Sigmoid colon (tissue), 7 donors: ENCODE results near the gene DUSP19. TPM values are rescaled to one million over a fixed set of nuclear protein-coding genes. Genes with fewer than 3 reads are reported as not detected.

ENCODE experiments used
- DNase-seq: peaks from one replicate; pipeline ENCODE4 v3.0.0-alpha.2; 2019
- H3K27ac ChIP-seq, 4 donors: fragments of 200-600 bp; sonication (generic); one replicate each; pipeline ENCODE4 v1.5.1; 2016 to 2019; ENCODE audit warnings: mild to moderate bottlenecking in 1 of 4
- H3K27me3 ChIP-seq, 3 donors: fragments of 200-600 bp; sonication (generic); one replicate each; pipeline ENCODE4 v1.5.1; 2019; ENCODE audit warnings: mild to moderate bottlenecking in 1 of 3
- H3K36me3 ChIP-seq, 4 donors: fragments of 200-600 bp; sonication (generic); one replicate each; pipeline ENCODE4 v1.5.1; 2016 to 2019
- H3K4me1 ChIP-seq, 4 donors: fragments of 200-600 bp; sonication (generic); one replicate each; pipeline ENCODE4 v1.5.1; 2017 to 2019
- H3K4me3 ChIP-seq, 4 donors: fragments of 200-600 bp; sonication (generic); one replicate each; pipeline ENCODE4 v1.5.1; 2017 to 2019; ENCODE audit warnings: mild to moderate bottlenecking in 2 of 4, moderate library complexity in 1 of 4
- H3K9me3 ChIP-seq, 4 donors: fragments of 200-600 bp in 3 of 4; sonication (generic) in 3 of 4; one replicate each; pipeline versions ENCODE4 v1.5.1 to v1.6.1; 2013 to 2019
- EP300 ChIP-seq, 4 donors: sonication (generic); formaldehyde crosslinking; IDR thresholded peaks; one replicate each; pipeline ENCODE4 v1.6.1; 2017; ENCODE audit warnings: antibody characterized with exemption in 4 of 4
- POLR2A ChIP-seq, 2 donors: fragments of 450-650 bp; IDR thresholded peaks; one replicate each; pipeline ENCODE4 v1.6.1; 2016; ENCODE audit warnings: antibody characterized with exemption in 2 of 2, mild to moderate bottlenecking in 2 of 2, moderate library complexity in 2 of 2
- POLR2AphosphoS5 ChIP-seq, 4 donors: sonication (generic); formaldehyde crosslinking; IDR thresholded peaks; one replicate each; pipeline ENCODE4 v1.6.1; 2017; ENCODE audit warnings: antibody characterized with exemption in 4 of 4
- WGBS, 2 donors: extraction: QIAGEN DNeasy Blood & Tissue Kit; methylation state at CpG; one replicate each; pipeline ENCODE4 v1.1.7; 2013; 5-methylcytosine and 5-hydroxymethylcytosine counted together
- intact Hi-C: fragments of 100-400 bp; cut with DNase I; formaldehyde crosslinking; loops from one replicate; pipeline ENCODE4 v1.15.1; 2023
- polyA plus RNA-seq, 3 donors: library from polyadenylated mRNA; stranded (reverse); fragments of 200-250 nt; gene quantifications; one replicate each; pipeline ENCODE4 v1.2.3, GENCODE V29; 2013
- total RNA-seq, 4 donors: library from RNA; depleted of rRNA; stranded (reverse); fragments of >200 nt; gene quantifications; one replicate each; pipeline ENCODE4 v1.1.0, GENCODE V29; 2016
- TF ChIP-seq, protein P1 (sequence below), 4 experiments: fragments of 450-650 bp in 3 of 4; fragments of 200-600 bp in 1 of 4; IDR thresholded peaks; one replicate each; pipeline ENCODE4 v1.5.1; 2016 to 2019; ENCODE audit warnings: antibody characterized with exemption in 4 of 4, mild to moderate bottlenecking in 3 of 4, moderate library complexity in 2 of 4
- donor health status: healthy with polysubstance abuse.
- donor health status: Bipolar disorder and iron deficiency.
- donor health status: healthy.

Gene DUSP19
- total and polyA plus RNA-seq, 7 donors, result 0.69 to 7.2 (median 4.2) TPM

DNA sequence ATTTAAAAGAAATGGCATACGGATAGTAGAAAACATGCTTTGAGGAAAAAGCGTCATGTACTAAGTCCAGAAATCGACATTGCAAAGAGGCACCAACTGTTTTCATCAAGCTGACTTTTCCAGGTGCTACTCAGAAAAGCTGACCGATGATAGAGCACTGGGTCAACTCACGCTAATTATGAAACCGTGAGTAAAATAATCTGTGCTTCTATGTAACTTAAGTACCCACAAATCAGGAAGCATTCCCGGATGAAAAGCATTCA lies 45.3 kb downstream of the DUSP19 start:
- Histone ChIP-seq H3K27ac (peak overlapping the region; percentile 87 to 88 (median 88)), H3K36me3 (no peaks in the 10 kb centered on the region), H3K27me3 (no peaks in the 10 kb centered on the region), H3K4me1 (peaks cover 0 to 19% (median 14%) of the 10 kb centered on the region in 4 donors), H3K9me3 (no peaks in the 10 kb centered on the region), H3K4me3 (peak overlapping the region; percentile 65 to 76 (median 72))
- TF ChIP-seq EP300 (IDR thresholded peaks at IDR 0.05) (no peak), POLR2AphosphoS5 (IDR thresholded peaks at IDR 0.05) (no peak), POLR2A (IDR thresholded peaks at IDR 0.05) (no peak)
- TF ChIP-seq, protein P1, sequence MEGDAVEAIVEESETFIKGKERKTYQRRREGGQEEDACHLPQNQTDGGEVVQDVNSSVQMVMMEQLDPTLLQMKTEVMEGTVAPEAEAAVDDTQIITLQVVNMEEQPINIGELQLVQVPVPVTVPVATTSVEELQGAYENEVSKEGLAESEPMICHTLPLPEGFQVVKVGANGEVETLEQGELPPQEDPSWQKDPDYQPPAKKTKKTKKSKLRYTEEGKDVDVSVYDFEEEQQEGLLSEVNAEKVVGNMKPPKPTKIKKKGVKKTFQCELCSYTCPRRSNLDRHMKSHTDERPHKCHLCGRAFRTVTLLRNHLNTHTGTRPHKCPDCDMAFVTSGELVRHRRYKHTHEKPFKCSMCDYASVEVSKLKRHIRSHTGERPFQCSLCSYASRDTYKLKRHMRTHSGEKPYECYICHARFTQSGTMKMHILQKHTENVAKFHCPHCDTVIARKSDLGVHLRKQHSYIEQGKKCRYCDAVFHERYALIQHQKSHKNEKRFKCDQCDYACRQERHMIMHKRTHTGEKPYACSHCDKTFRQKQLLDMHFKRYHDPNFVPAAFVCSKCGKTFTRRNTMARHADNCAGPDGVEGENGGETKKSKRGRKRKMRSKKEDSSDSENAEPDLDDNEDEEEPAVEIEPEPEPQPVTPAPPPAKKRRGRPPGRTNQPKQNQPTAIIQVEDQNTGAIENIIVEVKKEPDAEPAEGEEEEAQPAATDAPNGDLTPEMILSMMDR (IDR thresholded peaks at IDR 0.05), result no peak
- 0 to 1% methylated on average over 7 of the region's 7 CpGs for WGBS, 2 donors
- intact Hi-C loops, result loop anchor here (1.0 to 5.0 kb wide), 3 partner anchors 45 to 407 kb away; partner anchors contain the start of genes DNAJC10 and NCKAP1
- no peak for DNase-seq

DNA sequence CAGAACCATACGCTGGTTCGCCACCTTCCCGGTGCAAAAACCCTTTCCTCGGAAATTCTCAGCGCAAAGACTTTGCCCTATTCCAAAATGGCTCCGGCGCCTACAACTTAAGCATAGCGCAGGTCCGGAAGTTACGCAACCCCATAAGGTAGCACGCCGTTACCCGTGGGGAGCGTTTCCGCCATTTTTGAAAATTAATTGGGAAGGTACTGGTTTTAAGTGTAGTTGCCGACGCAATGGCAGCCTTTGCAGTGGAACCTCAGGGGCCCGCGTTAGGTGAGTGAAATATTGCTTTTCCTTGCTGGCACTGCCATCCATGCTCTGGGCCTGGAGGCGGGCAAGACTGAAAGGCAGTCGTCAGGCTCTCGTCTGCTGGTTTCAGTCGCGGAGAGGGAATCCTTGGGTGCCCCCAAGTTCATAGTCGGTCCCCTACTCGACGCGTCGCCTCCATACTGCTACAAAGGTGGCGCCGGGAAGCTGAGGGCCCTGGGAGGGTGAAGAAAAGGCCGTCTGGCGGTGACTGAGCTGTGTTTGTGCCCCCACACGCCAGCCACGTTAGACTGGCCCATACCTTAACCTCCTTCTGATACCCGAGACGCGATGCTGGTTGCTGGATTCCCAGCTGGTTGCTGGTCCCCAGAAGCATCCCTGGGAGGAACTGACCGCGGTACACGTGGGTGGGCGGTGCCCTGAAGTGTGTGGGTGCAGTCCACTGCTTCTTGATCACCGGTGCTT lies 45.8 kb downstream of the DUSP19 start, which contains the start of gene NUP35:
Gene NUP35 (plus strand): TSS at position 222 of the 735 bp plus-strand sequence. CDS start 15 bp downstream, at position 237.
- no peaks in the 10 kb centered on the region for H3K9me3 ChIP-seq
- DNase-seq, result peak; percentile 92
- TF ChIP-seq POLR2AphosphoS5 (IDR thresholded peaks at IDR 0.05), result peak; percentile 43 to 73 (median 58)
- TF ChIP-seq, protein P1 (IDR thresholded peaks at IDR 0.05), result no peak
- H3K4me3 ChIP-seq, result peak within 1 kb of the TSS; percentile 65 to 76 (median 72)
- WGBS, 2 donors, result 0% methylated on average over 43 of the region's 43 CpGs
- peaks cover 0 to 19% (median 14%) of the 10 kb centered on the region in 4 donors for H3K4me1 ChIP-seq
- intact Hi-C loops, result loop anchor here (2.0 to 5.0 kb wide), 2 partner anchors 86 to 407 kb away; partner anchors contain the start of genes DNAJC10 and NCKAP1
- H3K27ac ChIP-seq, result peak within 1 kb of the TSS; percentile 87 to 88 (median 88)
- no peaks in the 10 kb centered on the region for H3K36me3 ChIP-seq
- H3K27me3 ChIP-seq, result no peaks in the 10 kb centered on the region

DNA sequence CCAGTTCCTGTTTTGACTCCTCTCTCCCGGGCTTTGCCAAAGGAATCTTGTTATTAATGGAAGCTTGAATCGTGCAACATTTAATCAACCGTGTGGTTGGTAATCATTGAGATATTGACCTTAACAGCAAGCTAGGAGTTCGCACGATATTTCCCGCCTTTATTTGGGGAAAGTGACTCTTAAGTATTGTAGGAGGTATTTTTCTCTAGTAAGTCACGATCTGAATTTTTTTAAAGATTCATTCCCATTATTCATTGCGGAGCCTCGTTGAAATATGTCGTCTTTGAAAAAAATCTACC lies 46.4 kb downstream of the DUSP19 start:
- 0% methylated on average over 10 of the region's 10 CpGs for WGBS, 2 donors
- peaks cover 0 to 19% (median 14%) of the 10 kb centered on the region in 4 donors for H3K4me1 ChIP-seq
- intact Hi-C loops, result loop anchor here (2.0 to 5.0 kb wide), 2 partner anchors 86 to 408 kb away; partner anchors contain the start of genes DNAJC10 and NCKAP1
- no peaks in the 10 kb centered on the region for H3K9me3 ChIP-seq
- no peaks in the 10 kb centered on the region for H3K27me3 ChIP-seq
- TF ChIP-seq EP300 (IDR thresholded peaks at IDR 0.05) (no peak), POLR2A (IDR thresholded peaks at IDR 0.05) (no peak), POLR2AphosphoS5 (IDR thresholded peaks at IDR 0.05) (no peak)
- TF ChIP-seq, protein P1 (IDR thresholded peaks at IDR 0.05), result no peak
- H3K36me3 ChIP-seq, result peaks cover 0 to 3% (median 0%) of the 10 kb centered on the region in 4 donors
- no peak for DNase-seq
- peak overlapping the region; percentile 65 to 76 (median 72) for H3K4me3 ChIP-seq
- H3K27ac ChIP-seq, result peak overlapping the region; percentile 87 to 88 (median 88)

DNA sequence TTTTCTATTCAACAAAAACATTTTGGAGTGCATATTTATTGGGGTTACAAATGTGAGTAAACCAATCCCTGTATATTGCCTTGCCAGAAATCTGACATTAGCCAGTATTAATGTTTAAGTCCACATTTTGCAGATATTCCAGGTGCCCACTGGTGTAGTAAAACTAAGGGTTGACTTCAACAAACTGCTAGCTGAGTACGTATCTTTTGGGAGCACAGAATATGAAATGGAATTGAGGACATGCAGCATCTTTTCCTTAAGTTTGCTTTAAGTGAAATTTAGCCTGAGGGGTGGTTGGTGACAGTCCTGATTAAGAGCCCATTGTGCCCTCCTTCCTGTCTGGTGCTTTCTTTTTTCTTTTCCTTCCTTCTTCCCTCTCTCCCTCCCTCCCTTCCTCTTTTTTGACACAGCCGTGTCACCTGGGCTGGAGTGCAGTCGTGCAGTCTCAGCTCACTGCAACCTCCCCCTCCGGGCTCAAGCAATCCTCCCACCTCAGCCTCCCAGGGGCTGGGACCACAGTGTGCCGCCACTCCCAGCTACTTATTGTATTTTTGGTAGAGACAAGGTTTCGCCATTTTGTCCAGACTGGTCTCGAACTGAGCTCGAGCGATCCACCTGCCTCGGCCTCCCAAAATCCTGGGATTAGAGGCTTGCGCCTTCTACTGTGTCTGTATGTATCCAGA lies 47.3 kb downstream of the DUSP19 start:
- Histone ChIP-seq H3K4me3 (peak overlapping the region in 1 of 4 donors; percentile 65), H3K27me3 (no peaks in the 10 kb centered on the region), H3K4me1 (peaks cover 0 to 19% (median 14%) of the 10 kb centered on the region in 4 donors), H3K36me3 (peaks cover 0 to 10% (median 0%) of the 10 kb centered on the region in 4 donors), H3K27ac (no peak overlapping the region), H3K9me3 (no peaks in the 10 kb centered on the region)
- no peak for DNase-seq
- TF ChIP-seq POLR2A (IDR thresholded peaks at IDR 0.05) (no peak), EP300 (IDR thresholded peaks at IDR 0.05) (no peak), POLR2AphosphoS5 (IDR thresholded peaks at IDR 0.05) (no peak)
- TF ChIP-seq, protein P1 (IDR thresholded peaks at IDR 0.05), result no peak
- intact Hi-C loops, result loop anchor here (2.0 kb wide), 1 partner anchor 87 kb away; the partner anchor contains the start of gene NCKAP1
- 79 to 81% methylated on average over 11 of the region's 11 CpGs for WGBS, 2 donors
